Mucosa of descending colon (tissue), 3 donors: ENCODE measurements around the gene GOSR1. TPM values are rescaled to one million over a fixed set of nuclear protein-coding genes. Genes with fewer than 3 reads are reported as not detected.
"Not testable (repeated sequence)": the region's sequence is repeated elsewhere in the genome, so short reads cannot be mapped to it uniquely, and the experiment has no call there.

Experiments
- ATAC-seq: fragments of 200-7000 bp; cut with Tn5 transposase; one replicate; pipeline ENCODE4 v1.9.1; 2020; ENCODE audit warnings: mild to moderate bottlenecking, moderate library complexity
- DNase-seq, 3 donors: peaks; one replicate each; pipeline ENCODE4 v3.0.0-alpha.2; 2020
- H3K36me3 ChIP-seq: fragments of 200-600 bp; one replicate; pipeline ENCODE4 v1.8.0; 2021; ENCODE audit warnings: low read depth, mild to moderate bottlenecking
- H3K4me1 ChIP-seq: fragments of 200-600 bp; one replicate; pipeline ENCODE4 v1.8.0; 2021; ENCODE audit warnings: low read depth, mild to moderate bottlenecking
- H3K4me3 ChIP-seq: fragments of 200-600 bp; one replicate; pipeline ENCODE4 v1.8.0; 2021; ENCODE audit warnings: mild to moderate bottlenecking
- H3K9me3 ChIP-seq: fragments of 200-600 bp; one replicate; pipeline ENCODE4 v1.8.0; 2021; ENCODE audit warnings: mild to moderate bottlenecking
- intact Hi-C, 2 donors: fragments of 100-400 bp; cut with DNase I in 1 of 2; cut with micrococcal nuclease in 1 of 2; formaldehyde crosslinking; loops; one replicate each; pipeline versions ENCODE4 v1.11.0 to v1.11.1; 2022; cut with DNase I, micrococcal nuclease
- total RNA-seq, 3 donors: library from RNA; stranded (reverse); fragmentation: NEBNext Ultra II Directional in 2 of 3; extraction: Animal tissue kit (Norgen Biotek cat#: 25700) in 2 of 3; gene quantifications; one replicate each; pipeline versions ENCODE4 v1.2.1 to v1.2.4, GENCODE V29; 2021 to 2023
- TF ChIP-seq, protein P1 (sequence below): fragments of 200-600 bp; IDR thresholded peaks from one replicate; pipeline ENCODE4 v1.8.0; 2022; ENCODE audit warnings: antibody characterized with exemption, mild to moderate bottlenecking
- donor health status: DM: no; HTN: no; CAD: no; lungs with moderate emphysema.
- donor health status: DM: no; HTN: no; CAD: no.
- donor health status: DM: no; HTN: yes; CAD: no.

Gene GOSR1
- total RNA-seq, 3 donors from 2014 or later: 52.6 to 55.7 (median 53.1) TPM

DNA sequence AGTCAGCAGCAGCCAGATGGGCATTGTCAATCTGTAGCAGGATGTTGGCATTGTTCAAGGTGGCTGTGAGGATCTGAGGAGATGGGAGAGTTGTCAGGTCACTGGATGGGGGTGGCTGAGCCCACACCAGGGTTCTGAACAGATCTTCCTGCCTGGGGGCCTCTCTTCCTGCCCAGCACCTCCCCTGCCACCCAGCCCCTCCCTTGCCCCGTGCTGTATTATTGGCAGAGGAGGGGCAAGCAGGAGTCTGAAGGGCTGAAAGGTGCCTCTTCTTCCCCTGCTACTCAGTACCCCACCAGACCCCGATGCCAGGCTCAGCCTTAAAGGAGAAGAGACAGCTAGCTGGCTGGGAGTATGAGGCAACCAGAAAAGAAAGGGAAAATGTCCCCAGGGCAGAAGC lies 93.0 kb downstream of the GOSR1 start:
- Histone ChIP-seq H3K4me1 (no peaks in the 10 kb centered on the region), H3K9me3 (no peaks in the 10 kb centered on the region), H3K36me3 (no peaks in the 10 kb centered on the region), H3K4me3 (no peak overlapping the region)
- TF ChIP-seq, protein P1, sequence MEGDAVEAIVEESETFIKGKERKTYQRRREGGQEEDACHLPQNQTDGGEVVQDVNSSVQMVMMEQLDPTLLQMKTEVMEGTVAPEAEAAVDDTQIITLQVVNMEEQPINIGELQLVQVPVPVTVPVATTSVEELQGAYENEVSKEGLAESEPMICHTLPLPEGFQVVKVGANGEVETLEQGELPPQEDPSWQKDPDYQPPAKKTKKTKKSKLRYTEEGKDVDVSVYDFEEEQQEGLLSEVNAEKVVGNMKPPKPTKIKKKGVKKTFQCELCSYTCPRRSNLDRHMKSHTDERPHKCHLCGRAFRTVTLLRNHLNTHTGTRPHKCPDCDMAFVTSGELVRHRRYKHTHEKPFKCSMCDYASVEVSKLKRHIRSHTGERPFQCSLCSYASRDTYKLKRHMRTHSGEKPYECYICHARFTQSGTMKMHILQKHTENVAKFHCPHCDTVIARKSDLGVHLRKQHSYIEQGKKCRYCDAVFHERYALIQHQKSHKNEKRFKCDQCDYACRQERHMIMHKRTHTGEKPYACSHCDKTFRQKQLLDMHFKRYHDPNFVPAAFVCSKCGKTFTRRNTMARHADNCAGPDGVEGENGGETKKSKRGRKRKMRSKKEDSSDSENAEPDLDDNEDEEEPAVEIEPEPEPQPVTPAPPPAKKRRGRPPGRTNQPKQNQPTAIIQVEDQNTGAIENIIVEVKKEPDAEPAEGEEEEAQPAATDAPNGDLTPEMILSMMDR: no peak
- DNase-seq: no peak
- ATAC-seq: no peak
- intact Hi-C loops: no loop called here

GRCh38 chr17:30570596-30571265 lies 93.5 kb downstream of the GOSR1 start:
- ATAC-seq: no peak
- Histone ChIP-seq H3K4me1 (no peaks in the 10 kb centered on the region), H3K36me3 (no peaks in the 10 kb centered on the region), H3K9me3 (no peaks in the 10 kb centered on the region), H3K4me3 (no peak overlapping the region)
- no peak for DNase-seq
- intact Hi-C loops: no loop called here
- TF ChIP-seq, protein P1: no peak

DNA sequence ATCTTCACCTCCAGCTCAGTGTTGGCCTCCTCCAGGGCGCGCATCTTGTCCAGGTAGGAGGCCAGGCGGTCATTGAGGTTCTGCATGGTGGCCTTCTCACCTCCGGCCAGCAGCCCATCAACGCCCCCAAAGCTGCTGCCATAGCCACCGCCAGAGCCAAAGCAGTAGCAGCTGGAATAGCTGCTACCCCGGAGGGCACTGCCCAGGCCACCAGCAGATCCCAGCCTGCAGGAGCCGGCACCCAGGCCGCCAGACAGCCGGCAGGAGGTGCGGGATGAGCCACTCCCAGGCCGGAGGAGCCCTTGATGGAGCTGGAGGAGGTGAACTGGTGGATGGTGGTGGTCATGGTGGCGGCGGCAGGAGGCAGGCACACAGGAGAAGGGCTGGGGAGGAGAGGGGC lies 94.2 kb downstream of the GOSR1 start:
- H3K4me3 ChIP-seq, ATAC-seq, H3K4me1 ChIP-seq, DNase-seq, H3K9me3 ChIP-seq, intact Hi-C loops, H3K36me3 ChIP-seq: not testable (repeated sequence)

DNA sequence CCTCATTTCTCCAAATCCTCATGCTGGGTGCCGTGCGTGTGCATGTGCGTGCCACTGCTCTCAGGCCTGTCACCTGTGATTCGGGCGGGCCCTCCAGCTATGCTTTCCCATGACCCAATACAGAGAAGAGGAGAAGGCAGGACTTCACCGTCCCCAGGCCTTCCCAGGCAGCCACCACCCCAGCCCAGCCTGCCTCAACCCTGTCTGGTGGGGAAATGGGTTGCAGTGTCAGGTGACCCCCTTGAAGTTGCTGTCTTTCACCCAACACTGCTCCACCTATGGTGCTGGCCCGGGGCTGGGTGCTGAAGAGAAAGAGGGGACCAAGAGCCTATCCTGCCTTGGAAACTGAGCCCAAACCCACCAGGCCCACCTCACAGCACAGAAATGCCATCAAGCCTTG lies 94.7 kb downstream of the GOSR1 start:
- ATAC-seq (no peak), DNase-seq (no peak)
- TF ChIP-seq, protein P1: no peak
- Histone ChIP-seq H3K4me1 (no peaks in the 10 kb centered on the region), H3K9me3 (no peaks in the 10 kb centered on the region), H3K36me3 (no peaks in the 10 kb centered on the region), H3K4me3 (no peak overlapping the region)
- intact Hi-C loops: no loop called here

DNA sequence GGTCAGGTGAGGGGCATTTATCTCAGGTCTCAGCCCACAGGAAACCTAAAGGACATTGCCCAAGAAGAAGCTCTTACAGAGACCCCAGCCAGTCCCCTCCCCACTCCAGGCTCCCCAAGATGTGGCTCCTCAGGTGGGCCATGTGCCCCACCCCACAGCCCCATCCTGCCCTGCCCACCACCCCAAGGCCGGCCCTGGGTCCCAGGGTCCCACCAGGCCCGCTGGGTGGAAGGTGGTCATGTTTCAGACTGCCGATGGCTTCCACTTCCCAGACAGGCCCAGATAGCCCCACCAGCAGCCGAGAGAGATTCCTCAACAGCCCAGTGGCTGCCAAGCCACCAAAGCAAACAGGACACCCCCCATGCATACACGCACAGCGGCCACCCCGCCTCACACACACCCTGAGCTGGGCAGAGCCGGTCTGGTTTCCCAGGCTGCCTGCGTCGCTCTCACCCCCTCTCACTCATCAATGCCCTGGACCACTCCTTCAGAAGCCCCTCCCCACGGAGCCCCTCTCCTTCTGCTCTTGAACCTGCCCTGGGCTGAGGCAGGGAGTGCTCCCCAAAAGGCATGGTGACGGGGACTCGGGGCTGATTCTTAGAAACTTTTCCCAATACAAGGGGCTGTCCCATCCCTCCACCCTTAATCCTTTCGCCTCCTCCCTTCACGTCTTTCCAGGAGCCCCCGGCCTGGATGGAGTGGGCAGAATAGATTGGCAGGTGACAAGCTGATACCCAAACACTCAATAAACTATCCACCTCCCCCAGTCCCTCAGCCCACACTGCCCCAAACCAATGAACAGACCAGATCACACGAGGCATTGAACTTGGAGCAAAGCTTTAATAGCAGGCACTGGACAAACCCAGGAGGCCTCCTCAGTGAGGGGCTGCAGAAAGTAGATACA lies 95.7 kb downstream of the GOSR1 start:
- H3K4me3 ChIP-seq, DNase-seq, H3K9me3 ChIP-seq, ATAC-seq, H3K36me3 ChIP-seq, H3K4me1 ChIP-seq, intact Hi-C loops: not testable (repeated sequence)

DNA sequence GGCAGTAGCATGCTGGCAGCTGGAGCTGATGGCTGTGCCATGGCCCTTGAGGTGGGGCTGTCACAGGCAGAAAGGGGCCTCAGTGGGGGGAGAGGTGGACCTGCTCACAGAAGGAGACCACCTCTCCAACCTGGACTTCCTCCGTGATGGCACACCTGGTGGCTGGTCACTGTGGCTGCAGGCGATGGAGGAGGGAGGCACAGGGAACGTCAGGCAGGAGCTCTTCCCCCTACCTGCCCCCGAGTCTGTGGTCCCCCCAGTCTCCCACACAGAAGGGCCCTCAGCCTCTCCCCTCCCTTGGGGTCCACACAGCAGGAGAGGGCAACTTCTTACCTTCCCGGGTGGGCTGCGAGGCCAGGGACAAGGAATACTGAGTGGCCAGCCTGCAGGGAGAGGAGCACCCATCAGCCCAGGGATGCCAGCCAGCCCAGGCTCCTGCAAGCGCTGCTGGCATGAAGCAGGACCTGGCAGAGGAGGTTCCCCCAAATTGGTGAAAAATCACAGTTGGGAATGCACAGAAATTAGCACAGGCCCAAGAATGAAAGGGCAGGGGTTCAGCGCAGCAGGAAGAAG lies 96.5 kb downstream of the GOSR1 start:
- intact Hi-C loops: no loop called here
- H3K36me3 ChIP-seq: no peaks in the 10 kb centered on the region
- H3K4me1 ChIP-seq: no peaks in the 10 kb centered on the region
- no peak for DNase-seq
- no peaks in the 10 kb centered on the region for H3K9me3 ChIP-seq
- H3K4me3 ChIP-seq: no peak overlapping the region
- TF ChIP-seq, protein P1: no peak
- ATAC-seq: no peak

- H3K4me3 ChIP-seq, H3K4me1 ChIP-seq, ATAC-seq, H3K36me3 ChIP-seq, intact Hi-C loops, H3K9me3 ChIP-seq, DNase-seq: not testable (repeated sequence)
These were observed 97.1 kb downstream of the GOSR1 start for GRCh38 chr17:30574309-30574708.

DNA sequence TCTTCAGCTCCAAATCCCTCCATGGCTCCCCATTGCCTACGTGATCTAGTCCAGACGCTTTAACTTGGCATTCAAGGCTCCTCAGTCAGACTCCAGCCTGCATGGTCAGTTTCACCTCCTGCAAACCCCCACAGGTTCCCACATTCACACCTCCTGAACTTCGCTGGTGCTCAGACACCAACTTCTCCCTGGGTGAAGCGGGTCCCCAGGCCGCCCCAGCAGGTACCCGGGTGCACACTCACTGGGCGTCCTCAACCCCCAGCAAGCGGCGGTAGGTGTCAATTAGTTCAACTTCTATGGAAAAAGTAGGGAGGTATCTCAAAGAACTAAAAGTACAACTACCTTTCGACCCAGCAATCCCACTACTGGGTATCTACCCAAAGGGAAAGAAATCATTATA lies 97.6 kb downstream of the GOSR1 start:
- DNase-seq, ATAC-seq: not testable (repeated sequence)

GRCh38 chr17:30575648-30576325 lies 98.6 kb downstream of the GOSR1 start:
- intact Hi-C loops, H3K9me3 ChIP-seq, H3K4me1 ChIP-seq, H3K36me3 ChIP-seq, ATAC-seq, DNase-seq, H3K4me3 ChIP-seq: not testable (repeated sequence)

More for the DNA sequence above, 97.6 kb downstream of the GOSR1 start:
- H3K36me3 ChIP-seq, H3K4me1 ChIP-seq, H3K9me3 ChIP-seq, intact Hi-C loops, H3K4me3 ChIP-seq: not testable (repeated sequence)
